Endothelial cell (in vitro differentiated cells): ENCODE data around the gene BACH2. TPM values are rescaled to one million over a fixed set of nuclear protein-coding genes. Genes with fewer than 3 reads are reported as not detected.

ENCODE experiments used
- DNase-seq: peaks from one replicate; pipeline ENCODE4 v3.0.0; 2021; ENCODE audit warnings: low spot score
- H3K27ac Mint-ChIP-seq: one replicate; pipeline ENCODE4 v1.8.0; 2021; ENCODE audit warnings: mixed read lengths, inconsistent platforms; ENCODE audit not compliant: unreplicated experiment
- H3K27me3 Mint-ChIP-seq: one replicate; pipeline ENCODE4 v1.8.0; 2021; ENCODE audit warnings: mild to moderate bottlenecking, moderate library complexity, mixed read lengths, inconsistent platforms; ENCODE audit not compliant: unreplicated experiment
- H3K36me3 Mint-ChIP-seq: one replicate; pipeline ENCODE4 v1.8.0; 2021; ENCODE audit warnings: mild to moderate bottlenecking, low read depth, mixed read lengths, inconsistent platforms; ENCODE audit not compliant: unreplicated experiment
- H3K4me1 Mint-ChIP-seq: one replicate; pipeline ENCODE4 v1.8.0; 2021; ENCODE audit warnings: mild to moderate bottlenecking, mixed read lengths, inconsistent platforms; ENCODE audit not compliant: unreplicated experiment
- H3K4me3 Mint-ChIP-seq: one replicate; pipeline ENCODE4 v1.8.0; 2021; ENCODE audit warnings: mild to moderate bottlenecking, mixed read lengths, inconsistent platforms; ENCODE audit not compliant: unreplicated experiment
- H3K9me3 Mint-ChIP-seq: one replicate; pipeline ENCODE4 v1.8.0; 2021; ENCODE audit warnings: mixed read lengths, inconsistent platforms; ENCODE audit not compliant: unreplicated experiment
- total RNA-seq: library from RNA; stranded (reverse); fragmentation: NEBNext Ultra II Directional; extraction: Animal tissue kit (Norgen Biotek cat#: 25700); gene quantifications from one replicate; pipeline ENCODE4 v1.2.1, GENCODE V29; 2021; ENCODE audit not compliant: unreplicated experiment
- TF ChIP-seq, protein P1 (sequence below): fragments of 200-600 bp; sonication (generic); IDR thresholded peaks from one replicate; pipeline ENCODE4 v1.5.0; 2021; ENCODE audit warnings: antibody characterized with exemption; ENCODE audit not compliant: unreplicated experiment

Gene BACH2
- total RNA-seq, 1 donor from 2014 or later: 3.9 TPM

DNA sequence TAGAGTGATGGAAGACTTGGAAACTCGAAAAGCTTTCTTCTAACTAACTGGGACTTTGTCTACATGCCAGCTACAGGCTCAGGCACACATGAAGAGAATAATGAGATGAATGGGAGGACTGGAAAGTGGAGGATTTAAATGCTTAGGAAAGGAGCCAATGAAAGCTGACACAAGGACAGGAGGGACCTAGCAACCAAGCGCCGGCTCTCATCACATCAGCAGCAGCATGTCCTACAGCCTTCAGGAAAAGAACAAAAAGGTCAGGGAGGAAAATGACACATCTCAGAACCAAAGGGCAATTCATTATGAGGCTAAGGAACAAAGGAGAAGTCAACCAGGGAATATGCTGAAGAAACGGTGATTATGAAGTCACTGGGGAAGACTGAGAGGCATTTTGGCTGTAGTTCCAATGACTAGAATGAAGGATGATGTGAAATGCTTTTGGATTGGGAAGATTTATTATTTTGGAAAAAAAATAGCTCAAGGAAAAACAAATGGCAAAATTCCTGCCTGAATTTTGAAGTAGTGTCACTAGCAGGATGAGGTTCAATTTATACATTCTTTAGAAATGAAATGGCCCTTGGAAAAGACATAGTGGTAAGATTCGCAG is 5.7 kb downstream of the BACH2 start:
- Mint-ChIP-seq H3K4me3 (no peak overlapping the region), H3K27me3 (peaks cover 2% of the 10 kb centered on the region), H3K4me1 (peaks cover 7% of the 10 kb centered on the region), H3K9me3 (no peaks in the 10 kb centered on the region), H3K36me3 (no peaks in the 10 kb centered on the region), H3K27ac (no peak overlapping the region)
- no peak for DNase-seq
- TF ChIP-seq, protein P1, sequence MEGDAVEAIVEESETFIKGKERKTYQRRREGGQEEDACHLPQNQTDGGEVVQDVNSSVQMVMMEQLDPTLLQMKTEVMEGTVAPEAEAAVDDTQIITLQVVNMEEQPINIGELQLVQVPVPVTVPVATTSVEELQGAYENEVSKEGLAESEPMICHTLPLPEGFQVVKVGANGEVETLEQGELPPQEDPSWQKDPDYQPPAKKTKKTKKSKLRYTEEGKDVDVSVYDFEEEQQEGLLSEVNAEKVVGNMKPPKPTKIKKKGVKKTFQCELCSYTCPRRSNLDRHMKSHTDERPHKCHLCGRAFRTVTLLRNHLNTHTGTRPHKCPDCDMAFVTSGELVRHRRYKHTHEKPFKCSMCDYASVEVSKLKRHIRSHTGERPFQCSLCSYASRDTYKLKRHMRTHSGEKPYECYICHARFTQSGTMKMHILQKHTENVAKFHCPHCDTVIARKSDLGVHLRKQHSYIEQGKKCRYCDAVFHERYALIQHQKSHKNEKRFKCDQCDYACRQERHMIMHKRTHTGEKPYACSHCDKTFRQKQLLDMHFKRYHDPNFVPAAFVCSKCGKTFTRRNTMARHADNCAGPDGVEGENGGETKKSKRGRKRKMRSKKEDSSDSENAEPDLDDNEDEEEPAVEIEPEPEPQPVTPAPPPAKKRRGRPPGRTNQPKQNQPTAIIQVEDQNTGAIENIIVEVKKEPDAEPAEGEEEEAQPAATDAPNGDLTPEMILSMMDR: no peak

GRCh38 chr6:90289902-90290301 is 6.7 kb downstream of the BACH2 start:
- Mint-ChIP-seq H3K4me3 (no peak overlapping the region), H3K4me1 (peaks cover 12% of the 10 kb centered on the region)

GRCh38 chr6:90288404-90288803 is 8.2 kb downstream of the BACH2 start:
- peaks cover 2% of the 10 kb centered on the region for H3K27me3 Mint-ChIP-seq
- no peak overlapping the region for H3K4me3 Mint-ChIP-seq
- no peak for DNase-seq
- no peaks in the 10 kb centered on the region for H3K36me3 Mint-ChIP-seq
- H3K27ac Mint-ChIP-seq: no peak overlapping the region
- H3K4me1 Mint-ChIP-seq: peaks cover 13% of the 10 kb centered on the region
- TF ChIP-seq, protein P1: no peak
- no peaks in the 10 kb centered on the region for H3K9me3 Mint-ChIP-seq

More at GRCh38 chr6:90289902-90290301, 6.7 kb downstream of the BACH2 start:
- TF ChIP-seq, protein P1: no peak
- DNase-seq: no peak
- Mint-ChIP-seq H3K27ac (no peak overlapping the region), H3K36me3 (no peaks in the 10 kb centered on the region), H3K9me3 (no peaks in the 10 kb centered on the region), H3K27me3 (peaks cover 2% of the 10 kb centered on the region)

GRCh38 chr6:90286884-90287488 is 9.7 kb downstream of the BACH2 start:
- no peak overlapping the region for H3K27ac Mint-ChIP-seq
- peaks cover 2% of the 10 kb centered on the region for H3K27me3 Mint-ChIP-seq
- H3K4me1 Mint-ChIP-seq: peaks cover 13% of the 10 kb centered on the region

More at GRCh38 chr6:90286884-90287488, 9.7 kb downstream of the BACH2 start:
- Mint-ChIP-seq H3K9me3 (no peaks in the 10 kb centered on the region), H3K36me3 (no peaks in the 10 kb centered on the region), H3K4me3 (no peak overlapping the region)
- TF ChIP-seq, protein P1: peak; percentile 70
- DNase-seq: peak; percentile 57
